Vagina (tissue), 2 donors: Measurements from ENCODE around the gene POLR2M.

Experiments used
- POLR2A ChIP-seq, 2 donors: fragments of 450-650 bp; IDR thresholded peaks; one replicate each; pipeline ENCODE4 v1.6.1; 2017; ENCODE audit warnings: antibody characterized with exemption in 2 of 2, mild to moderate bottlenecking in 2 of 2, moderate library complexity in 2 of 2
- TF ChIP-seq, protein P1 (sequence below), 3 experiments: fragments of 450-650 bp in 2 of 3; fragments of 200-600 bp in 1 of 3; sonication (generic) in 1 of 3; IDR thresholded peaks; one replicate each; pipeline ENCODE4 v1.5.1; 2017 to 2019; ENCODE audit warnings: antibody characterized with exemption in 3 of 3, mild to moderate bottlenecking in 2 of 3, moderate library complexity in 2 of 3

DNA sequence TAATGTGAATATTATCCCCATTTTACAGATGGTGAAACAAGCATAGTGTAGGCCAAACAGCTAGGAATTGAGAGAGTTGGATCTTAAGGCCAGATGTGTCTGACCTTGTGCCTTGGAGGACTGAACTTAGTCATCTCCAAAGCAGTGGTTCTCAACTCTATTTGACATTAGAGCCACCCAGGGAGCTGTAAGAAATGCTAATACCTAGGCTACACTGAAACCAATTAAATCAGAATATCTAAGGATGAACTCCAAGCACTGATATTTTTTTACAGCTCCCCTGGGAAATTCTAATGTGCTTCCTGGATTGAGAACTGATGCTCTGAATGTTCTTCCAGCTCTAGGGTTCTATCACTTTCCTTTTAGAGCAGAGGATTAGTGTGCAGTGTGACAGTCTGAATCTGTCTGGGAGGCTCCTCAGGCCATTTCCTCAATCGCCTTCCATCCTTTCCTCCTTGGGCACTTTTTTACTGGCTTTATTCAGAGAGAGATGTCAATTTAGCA is 32.3 kb downstream of the POLR2M start:
- TF ChIP-seq POLR2A (IDR thresholded peaks at IDR 0.05) = no peak
- TF ChIP-seq, protein P1, sequence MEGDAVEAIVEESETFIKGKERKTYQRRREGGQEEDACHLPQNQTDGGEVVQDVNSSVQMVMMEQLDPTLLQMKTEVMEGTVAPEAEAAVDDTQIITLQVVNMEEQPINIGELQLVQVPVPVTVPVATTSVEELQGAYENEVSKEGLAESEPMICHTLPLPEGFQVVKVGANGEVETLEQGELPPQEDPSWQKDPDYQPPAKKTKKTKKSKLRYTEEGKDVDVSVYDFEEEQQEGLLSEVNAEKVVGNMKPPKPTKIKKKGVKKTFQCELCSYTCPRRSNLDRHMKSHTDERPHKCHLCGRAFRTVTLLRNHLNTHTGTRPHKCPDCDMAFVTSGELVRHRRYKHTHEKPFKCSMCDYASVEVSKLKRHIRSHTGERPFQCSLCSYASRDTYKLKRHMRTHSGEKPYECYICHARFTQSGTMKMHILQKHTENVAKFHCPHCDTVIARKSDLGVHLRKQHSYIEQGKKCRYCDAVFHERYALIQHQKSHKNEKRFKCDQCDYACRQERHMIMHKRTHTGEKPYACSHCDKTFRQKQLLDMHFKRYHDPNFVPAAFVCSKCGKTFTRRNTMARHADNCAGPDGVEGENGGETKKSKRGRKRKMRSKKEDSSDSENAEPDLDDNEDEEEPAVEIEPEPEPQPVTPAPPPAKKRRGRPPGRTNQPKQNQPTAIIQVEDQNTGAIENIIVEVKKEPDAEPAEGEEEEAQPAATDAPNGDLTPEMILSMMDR (IDR thresholded peaks at IDR 0.05) = no peak
